GM12891 (cell line): ENCODE data around the gene FRMD5.

Source experiments
- DNase-seq: peaks from one replicate; pipeline ENCODE4 v3.0.0; 2011; ENCODE audit warnings: low spot score; ENCODE audit not compliant: insufficient read length
- FAIRE-seq: peaks from 2 replicates; lab custom pipeline; 2011; peaks lifted over from hg19 to GRCh38; lab: Jason Lieb, UNC
- PAX5 ChIP-seq: IDR thresholded peaks from 2 replicates; pipeline ENCODE4 v1.6.1; 2011; ENCODE audit warnings: low read length, moderate library complexity, mild to moderate bottlenecking; ENCODE audit not compliant: insufficient read depth, severe bottlenecking
- POLR2A ChIP-seq: IDR thresholded peaks from 2 replicates; pipeline ENCODE4 v1.6.1; 2011; ENCODE audit warnings: low read depth, low read length, control low read depth
- POLR2AphosphoS5 ChIP-seq: IDR thresholded peaks from 2 replicates; pipeline ENCODE4 v1.6.1; 2011; ENCODE audit warnings: low read depth, low read length, control low read depth
- POU2F2 ChIP-seq: IDR thresholded peaks from 2 replicates; pipeline ENCODE4 v1.6.1; 2011; ENCODE audit warnings: low read depth, mild to moderate bottlenecking, control low read depth, low read length, moderate library complexity
- SPI1 ChIP-seq: IDR thresholded peaks from 2 replicates; pipeline ENCODE4 v1.6.1; 2011; ENCODE audit warnings: low read depth, low read length, control low read depth
- TAF1 ChIP-seq: IDR thresholded peaks from 2 replicates; pipeline ENCODE4 v1.6.1; 2011; ENCODE audit warnings: low read depth, low read length, control low read depth

FRMD5 gene

GRCh38 chr15:43896543-43896942, 298.5 kb downstream of the FRMD5 start:
- DNase-seq (no peak), FAIRE-seq (no peak)
- TF ChIP-seq SPI1: no peak
- no peak for TF ChIP-seq POLR2A
- TF ChIP-seq PAX5: no peak
- no peak for TF ChIP-seq POU2F2
- TF ChIP-seq POLR2AphosphoS5: no peak
- no peak for TF ChIP-seq TAF1

- TF ChIP-seq SPI1: no peak
- no peak for TF ChIP-seq POLR2AphosphoS5
- TF ChIP-seq POLR2A: no peak
- TF ChIP-seq POU2F2: no peak
- TF ChIP-seq PAX5: no peak
- TF ChIP-seq TAF1: no peak
- FAIRE-seq (no peak), DNase-seq (no peak)
Observed at GRCh38 chr15:43895586-43895985, 299.5 kb downstream of the FRMD5 start.

GRCh38 chr15:43893956-43894355, 301.1 kb downstream of the FRMD5 start:
- DNase-seq (no peak), FAIRE-seq (no peak)
- TF ChIP-seq TAF1 (no peak), SPI1 (no peak), PAX5 (no peak), POU2F2 (no peak), POLR2AphosphoS5 (no peak), POLR2A (no peak)

- TF ChIP-seq POU2F2 (no peak), POLR2AphosphoS5 (no peak), PAX5 (no peak), POLR2A (no peak), SPI1 (no peak), TAF1 (no peak)
- DNase-seq: no peak
- FAIRE-seq: no peak
Observed at GRCh38 chr15:43889042-43889441, 306.0 kb downstream of the FRMD5 start.

GRCh38 chr15:43887901-43888300, 307.2 kb downstream of the FRMD5 start:
- no peak for FAIRE-seq
- TF ChIP-seq TAF1 (no peak), POLR2AphosphoS5 (no peak), POLR2A (no peak)

GRCh38 chr15:43886558-43886957, 308.5 kb downstream of the FRMD5 start:
- DNase-seq: no peak
- no peak for FAIRE-seq
- TF ChIP-seq PAX5 (no peak), SPI1 (no peak), POU2F2 (no peak), POLR2A (no peak), POLR2AphosphoS5 (no peak), TAF1 (no peak)

More at GRCh38 chr15:43887901-43888300, 307.2 kb downstream of the FRMD5 start:
- no peak for DNase-seq

GRCh38 chr15:43883571-43883970, 311.5 kb downstream of the FRMD5 start:
- FAIRE-seq (no peak), DNase-seq (no peak)
- TF ChIP-seq TAF1: no peak
- TF ChIP-seq POLR2AphosphoS5: no peak
- TF ChIP-seq SPI1: no peak
- TF ChIP-seq POU2F2: no peak
- TF ChIP-seq PAX5: no peak
- TF ChIP-seq POLR2A: no peak; the same call in 1 of the 2 replicates

GRCh38 chr15:43881944-43882343, 313.1 kb downstream of the FRMD5 start:
- FAIRE-seq (no peak), DNase-seq (no peak)

GRCh38 chr15:43881245-43881644, 313.8 kb downstream of the FRMD5 start:
- FAIRE-seq: no peak
- no peak for DNase-seq
- no peak for TF ChIP-seq PAX5

More at GRCh38 chr15:43881944-43882343, 313.1 kb downstream of the FRMD5 start:
- TF ChIP-seq POU2F2: no peak
- TF ChIP-seq SPI1: no peak
- TF ChIP-seq POLR2AphosphoS5: no peak
- no peak for TF ChIP-seq POLR2A
- TF ChIP-seq TAF1: no peak
- TF ChIP-seq PAX5: no peak

GRCh38 chr15:43880406-43881194, 314.5 kb downstream of the FRMD5 start:
- DNase-seq (no peak), FAIRE-seq (no peak)
- TF ChIP-seq TAF1: no peak
- no peak for TF ChIP-seq PAX5
- TF ChIP-seq SPI1: no peak
- no peak for TF ChIP-seq POU2F2
- 0 out of 2 replicates have a peak, but pooled peaks have one; percentile 36 for TF ChIP-seq POLR2AphosphoS5
- no peak for TF ChIP-seq POLR2A

GRCh38 chr15:43879386-43880355, 315.4 kb downstream of the FRMD5 start:
- no peak for DNase-seq
- TF ChIP-seq POLR2AphosphoS5: no peak
- TF ChIP-seq POLR2A: no peak
- no peak for TF ChIP-seq POU2F2
- no peak for TF ChIP-seq SPI1
- no peak for TF ChIP-seq PAX5
- TF ChIP-seq TAF1: no peak
- no peak for FAIRE-seq
